ENCODE data around the gene LAMA3.

LAMA3 gene

DNA sequence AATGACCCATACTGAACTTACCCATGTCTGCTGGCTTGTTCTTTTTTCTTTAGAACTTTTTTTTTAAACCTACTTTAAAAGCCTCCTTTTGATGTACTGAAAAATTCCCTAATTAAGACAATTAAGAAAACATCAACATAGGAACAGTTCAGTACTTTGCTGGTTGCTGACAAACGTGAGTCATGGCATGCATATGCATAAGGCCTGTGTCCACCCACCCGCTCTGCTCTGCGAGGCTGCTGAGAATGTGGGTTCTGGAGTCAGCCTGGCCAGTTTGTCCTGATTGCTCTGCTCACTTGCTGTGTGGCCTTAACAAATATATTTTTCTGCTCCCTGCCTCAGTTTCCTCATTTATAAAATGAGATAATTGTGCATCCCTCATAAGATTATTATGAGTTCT, 27.3 kb downstream of the LAMA3 start:
- no peak for TF ChIP-seq EZH2 (IDR thresholded peaks at IDR 0.05; ENCODE audit: borderline replicate concordance, low read depth, low read length, severe bottlenecking)
- TF ChIP-seq, protein P1, sequence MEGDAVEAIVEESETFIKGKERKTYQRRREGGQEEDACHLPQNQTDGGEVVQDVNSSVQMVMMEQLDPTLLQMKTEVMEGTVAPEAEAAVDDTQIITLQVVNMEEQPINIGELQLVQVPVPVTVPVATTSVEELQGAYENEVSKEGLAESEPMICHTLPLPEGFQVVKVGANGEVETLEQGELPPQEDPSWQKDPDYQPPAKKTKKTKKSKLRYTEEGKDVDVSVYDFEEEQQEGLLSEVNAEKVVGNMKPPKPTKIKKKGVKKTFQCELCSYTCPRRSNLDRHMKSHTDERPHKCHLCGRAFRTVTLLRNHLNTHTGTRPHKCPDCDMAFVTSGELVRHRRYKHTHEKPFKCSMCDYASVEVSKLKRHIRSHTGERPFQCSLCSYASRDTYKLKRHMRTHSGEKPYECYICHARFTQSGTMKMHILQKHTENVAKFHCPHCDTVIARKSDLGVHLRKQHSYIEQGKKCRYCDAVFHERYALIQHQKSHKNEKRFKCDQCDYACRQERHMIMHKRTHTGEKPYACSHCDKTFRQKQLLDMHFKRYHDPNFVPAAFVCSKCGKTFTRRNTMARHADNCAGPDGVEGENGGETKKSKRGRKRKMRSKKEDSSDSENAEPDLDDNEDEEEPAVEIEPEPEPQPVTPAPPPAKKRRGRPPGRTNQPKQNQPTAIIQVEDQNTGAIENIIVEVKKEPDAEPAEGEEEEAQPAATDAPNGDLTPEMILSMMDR (IDR thresholded peaks at IDR 0.05; ENCODE audit: borderline replicate concordance, extremely low read depth, low read length, poor library complexity, severe bottlenecking): no peak
- peaks cover 4% of the 10 kb centered on the region for H3K27me3 ChIP-seq (ENCODE audit: insufficient read depth, low read length, poor library complexity)
- ATAC-seq (ENCODE audit: insufficient read depth, low read depth): no peak
- no peak overlapping the region for H3K4me3 ChIP-seq (ENCODE audit: low read depth in 1 of 2, low read length in 2 of 2)
- H3K9ac ChIP-seq (ENCODE audit: low read depth, low read length): no peak overlapping the region
- H3K4me2 ChIP-seq (ENCODE audit: insufficient read depth, low read length): no peak overlapping the region
- H3K4me1 ChIP-seq (ENCODE audit: insufficient read depth, low read length): peaks cover 12% of the 10 kb centered on the region
- no peak overlapping the region for H2AFZ ChIP-seq (ENCODE audit: low read depth, low read length)
- H3K36me3 ChIP-seq (ENCODE audit: insufficient read depth, low read length): no peaks in the 10 kb centered on the region
- no peak for DNase-seq
- H3K27ac ChIP-seq (ENCODE audit: low read length): no peak overlapping the region
- H4K20me1 ChIP-seq (ENCODE audit: insufficient read depth, low read length): no peaks in the 10 kb centered on the region
- H3K79me2 ChIP-seq (ENCODE audit: insufficient read depth, low read length): no peaks in the 10 kb centered on the region
- H3K9me3 ChIP-seq (ENCODE audit: insufficient read depth, low read length, severe bottlenecking): no peaks in the 10 kb centered on the region

DNA sequence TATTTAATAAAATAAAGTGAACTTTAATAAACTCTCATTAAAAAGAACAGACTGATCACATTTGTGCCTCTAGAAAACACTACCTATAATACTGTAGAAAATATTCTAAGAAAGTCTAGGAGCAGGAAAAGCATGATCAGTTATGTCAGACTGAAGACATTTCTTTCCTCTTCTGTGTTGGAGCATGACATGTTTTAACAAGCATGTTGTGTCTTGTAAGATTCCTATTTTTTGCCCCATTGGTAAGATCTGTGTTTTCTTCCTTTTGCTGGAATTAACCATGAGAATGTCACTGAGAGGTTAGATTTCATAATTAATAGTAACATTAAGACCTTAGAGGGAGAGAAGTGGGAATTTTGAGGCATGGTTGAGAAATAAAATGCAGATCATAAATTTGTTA, 27.7 kb downstream of the LAMA3 start:
- Histone ChIP-seq H3K4me2 (ENCODE audit: insufficient read depth, low read length) (no peak overlapping the region), H3K27me3 (ENCODE audit: insufficient read depth, low read length, poor library complexity) (peaks cover 4% of the 10 kb centered on the region), H3K9me3 (ENCODE audit: insufficient read depth, low read length, severe bottlenecking) (no peaks in the 10 kb centered on the region), H4K20me1 (ENCODE audit: insufficient read depth, low read length) (no peaks in the 10 kb centered on the region), H3K79me2 (ENCODE audit: insufficient read depth, low read length) (no peaks in the 10 kb centered on the region), H3K9ac (ENCODE audit: low read depth, low read length) (no peak overlapping the region), H2AFZ (ENCODE audit: low read depth, low read length) (no peak overlapping the region), H3K27ac (ENCODE audit: low read length) (no peak overlapping the region), H3K4me3 (ENCODE audit: low read depth in 1 of 2, low read length in 2 of 2) (no peak overlapping the region), H3K4me1 (ENCODE audit: insufficient read depth, low read length) (peaks cover 9% of the 10 kb centered on the region), H3K36me3 (ENCODE audit: insufficient read depth, low read length) (no peaks in the 10 kb centered on the region)
- DNase-seq (no peak), ATAC-seq (ENCODE audit: insufficient read depth, low read depth) (no peak)
- no peak for TF ChIP-seq EZH2 (IDR thresholded peaks at IDR 0.05; ENCODE audit: borderline replicate concordance, low read depth, low read length, severe bottlenecking)
- TF ChIP-seq, protein P1 (IDR thresholded peaks at IDR 0.05; ENCODE audit: borderline replicate concordance, extremely low read depth, low read length, poor library complexity, severe bottlenecking): no peak

DNA sequence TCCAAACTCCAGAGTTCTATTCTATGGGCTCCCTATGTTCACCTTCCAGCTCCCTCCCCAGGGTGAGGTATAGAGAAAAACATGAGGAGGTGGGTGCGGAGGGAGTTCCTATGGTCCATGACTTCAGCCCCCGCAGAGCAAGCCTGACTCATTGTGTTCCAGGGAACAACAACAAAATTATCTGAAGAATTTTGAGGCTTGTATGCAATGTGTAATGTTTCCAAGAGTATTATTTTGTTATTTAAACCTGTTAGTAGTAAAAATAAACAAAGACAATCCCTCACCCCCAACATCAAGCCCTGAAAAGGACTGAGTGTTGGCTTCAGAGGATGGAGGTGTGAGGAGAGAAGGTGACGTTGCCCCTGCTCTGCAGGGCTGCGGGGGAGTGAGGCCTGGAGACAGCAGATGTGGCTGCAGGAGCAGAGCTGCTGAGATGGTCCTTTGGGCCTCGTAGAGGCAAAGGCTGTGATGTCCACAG, 29.0 kb downstream of the LAMA3 start:
- Histone ChIP-seq H2AFZ (ENCODE audit: low read depth, low read length) (no peak overlapping the region), H3K4me1 (ENCODE audit: insufficient read depth, low read length) (no peaks in the 10 kb centered on the region), H3K4me2 (ENCODE audit: insufficient read depth, low read length) (no peak overlapping the region), H3K4me3 (ENCODE audit: low read depth in 1 of 2, low read length in 2 of 2) (no peak overlapping the region), H3K9ac (ENCODE audit: low read depth, low read length) (no peak overlapping the region), H3K9me3 (ENCODE audit: insufficient read depth, low read length, severe bottlenecking) (no peaks in the 10 kb centered on the region), H3K79me2 (ENCODE audit: insufficient read depth, low read length) (no peaks in the 10 kb centered on the region), H3K36me3 (ENCODE audit: insufficient read depth, low read length) (no peaks in the 10 kb centered on the region), H4K20me1 (ENCODE audit: insufficient read depth, low read length) (no peaks in the 10 kb centered on the region), H3K27me3 (ENCODE audit: insufficient read depth, low read length, poor library complexity) (peaks cover 6% of the 10 kb centered on the region), H3K27ac (ENCODE audit: low read length) (no peak overlapping the region)
- TF ChIP-seq EZH2 (IDR thresholded peaks at IDR 0.05; ENCODE audit: borderline replicate concordance, low read depth, low read length, severe bottlenecking): no peak
- TF ChIP-seq, protein P1 (IDR thresholded peaks at IDR 0.05; ENCODE audit: borderline replicate concordance, extremely low read depth, low read length, poor library complexity, severe bottlenecking): no peak
- DNase-seq (no peak), ATAC-seq (ENCODE audit: insufficient read depth, low read depth) (no peak)

DNA sequence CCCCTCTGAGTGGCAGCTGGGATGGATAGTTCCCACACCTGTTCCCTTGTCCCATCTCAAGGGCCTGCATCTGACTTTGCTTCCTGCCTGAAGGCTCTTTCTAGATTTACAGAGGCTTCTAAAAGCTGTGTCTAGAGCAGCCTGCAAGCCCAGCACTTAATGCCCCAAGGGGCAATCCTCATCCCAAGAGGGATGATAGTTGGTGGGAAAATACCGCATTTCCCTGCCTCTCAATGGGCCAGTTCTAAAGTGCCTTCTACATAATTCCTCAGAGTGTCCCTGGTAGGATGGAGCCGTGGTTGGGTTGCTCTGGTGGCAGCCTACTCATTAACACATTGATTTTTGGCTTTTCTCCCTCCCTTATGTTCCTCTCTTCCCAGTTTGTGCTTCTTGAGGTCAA, 29.5 kb downstream of the LAMA3 start:
- no peak for DNase-seq
- Histone ChIP-seq H3K9me3 (ENCODE audit: insufficient read depth, low read length, severe bottlenecking) (no peaks in the 10 kb centered on the region), H4K20me1 (ENCODE audit: insufficient read depth, low read length) (no peaks in the 10 kb centered on the region), H3K79me2 (ENCODE audit: insufficient read depth, low read length) (no peaks in the 10 kb centered on the region), H3K4me3 (ENCODE audit: low read depth in 1 of 2, low read length in 2 of 2) (no peak overlapping the region), H3K4me2 (ENCODE audit: insufficient read depth, low read length) (no peak overlapping the region), H3K27ac (ENCODE audit: low read length) (no peak overlapping the region), H3K9ac (ENCODE audit: low read depth, low read length) (no peak overlapping the region), H3K4me1 (ENCODE audit: insufficient read depth, low read length) (no peaks in the 10 kb centered on the region), H3K36me3 (ENCODE audit: insufficient read depth, low read length) (no peaks in the 10 kb centered on the region), H3K27me3 (ENCODE audit: insufficient read depth, low read length, poor library complexity) (peaks cover 9% of the 10 kb centered on the region), H2AFZ (ENCODE audit: low read depth, low read length) (no peak overlapping the region)
- TF ChIP-seq, protein P1 (IDR thresholded peaks at IDR 0.05; ENCODE audit: borderline replicate concordance, extremely low read depth, low read length, poor library complexity, severe bottlenecking): no peak
- no peak for TF ChIP-seq EZH2 (IDR thresholded peaks at IDR 0.05; ENCODE audit: borderline replicate concordance, low read depth, low read length, severe bottlenecking)
- ATAC-seq (ENCODE audit: insufficient read depth, low read depth): no peak

All from DND-41 (cell line).